Activated T-helper 2 cell treated with anti-CD3 and anti-CD28 coated beads, Interferon-gamma antibody, Interleukin-2, Interleukin-4, amounts not matched to agents 10 μg/mL and 5 μg/mL and 100 μg/mL, durations not matched to agents 14 hours and 24 hours and 36 hours (primary cell): ENCODE measurements around the gene KRT2. TPM values are rescaled to one million over a fixed set of nuclear protein-coding genes. Genes with fewer than 3 reads are reported as not detected.

Experiments
- DNase-seq: peaks from one replicate; pipeline ENCODE4 v3.0.0; 2021; ENCODE audit warnings: low spot score
- H3K27ac Mint-ChIP-seq: one replicate; pipeline ENCODE4 v1.8.0; 2021; ENCODE audit warnings: mixed read lengths
- H3K27me3 Mint-ChIP-seq: one replicate; pipeline ENCODE4 v1.8.0; 2021; ENCODE audit warnings: low read depth, mixed read lengths
- H3K36me3 Mint-ChIP-seq: one replicate; pipeline ENCODE4 v1.8.0; 2021; ENCODE audit warnings: low read depth, mixed read lengths
- H3K4me1 Mint-ChIP-seq: one replicate; pipeline ENCODE4 v1.8.0; 2021; ENCODE audit warnings: low read depth, mixed read lengths
- H3K4me3 Mint-ChIP-seq: one replicate; pipeline ENCODE4 v1.8.0; 2021; ENCODE audit warnings: low read depth, mild to moderate bottlenecking, moderate library complexity, mixed read lengths
- H3K9me3 Mint-ChIP-seq: one replicate; pipeline ENCODE4 v1.8.0; 2021; ENCODE audit warnings: mixed read lengths
- intact Hi-C: fragments of 100-400 bp; cut with micrococcal nuclease; formaldehyde crosslinking; loops from one replicate; pipeline ENCODE4 v1.15.1; 2023
- total RNA-seq: library from RNA; stranded (reverse); gene quantifications from 2 replicates; pipeline ENCODE4 v1.2.3, GENCODE V29; 2022

KRT2 gene
- total RNA-seq, 1 donor from 2014 or later: not detected

DNA sequence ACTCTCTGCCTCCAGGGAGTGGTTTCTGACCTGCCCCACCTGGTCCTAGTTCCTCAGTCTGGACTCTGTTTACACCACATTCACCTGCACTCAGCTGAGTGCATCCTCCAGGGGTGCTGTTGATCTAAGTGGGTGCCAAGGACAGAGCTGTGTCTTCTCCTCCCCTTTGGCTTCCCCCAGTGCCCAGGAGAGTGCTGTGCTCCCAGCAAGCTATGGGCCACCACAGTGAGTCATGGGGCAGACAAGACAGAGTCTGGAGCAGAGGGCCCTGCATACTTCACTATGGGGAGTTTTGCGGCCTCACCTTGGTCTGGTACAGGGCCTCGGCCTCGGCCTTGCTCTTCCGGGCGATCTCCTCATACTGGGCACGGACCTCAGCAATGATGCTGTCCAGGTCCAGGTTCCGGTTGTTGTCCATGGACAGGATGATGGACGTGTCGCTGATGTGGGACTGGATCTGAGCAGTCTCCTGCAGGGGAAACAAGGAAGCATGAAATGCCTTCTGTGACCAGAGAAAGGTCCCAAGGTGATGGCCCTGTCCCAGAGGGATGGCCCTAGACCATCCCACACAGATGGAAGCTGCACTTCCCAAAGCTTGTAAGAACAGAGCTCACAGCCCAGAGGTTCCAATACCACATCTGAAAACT is 38.5 kb downstream of the KRT2 start:
- H3K27ac Mint-ChIP-seq: no peak overlapping the region
- intact Hi-C loops: no loop called here

DNA sequence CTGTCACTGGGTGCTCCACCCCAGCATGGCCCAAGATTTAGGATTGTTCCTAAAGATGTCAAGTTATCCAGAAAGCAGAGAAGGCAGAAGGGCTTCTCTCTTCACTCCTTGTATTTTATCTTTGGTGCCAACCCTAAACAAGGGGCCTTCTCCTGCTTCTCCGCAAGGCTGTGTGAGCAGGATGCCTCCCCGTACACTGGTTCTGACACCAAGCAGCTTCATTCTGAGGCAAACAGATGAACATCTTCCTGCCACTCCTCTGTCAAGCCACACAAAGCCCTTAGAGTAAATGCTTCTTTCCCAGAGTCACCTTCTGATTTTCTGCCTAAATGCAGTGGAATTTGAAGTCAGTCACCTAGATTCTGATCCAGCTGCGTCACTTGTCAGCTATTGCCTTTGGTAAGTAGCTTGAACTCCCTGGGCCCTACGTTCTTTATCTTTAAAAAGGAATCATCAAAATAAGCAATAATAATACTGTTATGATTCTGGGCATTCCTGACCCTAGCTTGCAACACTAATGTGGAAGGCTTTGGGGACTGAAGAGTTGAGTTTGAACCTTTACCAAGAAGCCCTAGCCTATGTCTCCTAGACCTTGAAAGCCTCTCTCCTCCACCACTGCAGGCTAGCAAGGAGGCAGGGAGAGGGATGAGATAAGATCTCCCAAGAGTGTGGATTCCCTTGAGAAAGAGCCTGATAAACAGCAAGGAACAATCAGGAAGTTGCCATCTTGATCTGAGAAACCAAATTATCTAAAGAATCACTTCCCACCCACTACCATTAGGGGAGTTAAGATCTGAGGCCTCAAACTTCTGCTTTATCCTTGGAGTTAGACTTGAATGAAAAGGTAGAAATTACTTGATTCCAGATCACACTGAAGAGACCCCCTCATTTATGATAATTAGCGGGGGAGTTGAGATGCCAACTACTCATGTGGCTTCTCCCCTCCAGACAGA is 39.3 kb downstream of the KRT2 start:
- Mint-ChIP-seq H3K4me1 (peaks cover 43% of the 10 kb centered on the region), H3K4me3 (no peak overlapping the region), H3K27me3 (peaks cover 10% of the 10 kb centered on the region), H3K9me3 (no peaks in the 10 kb centered on the region), H3K36me3 (no peaks in the 10 kb centered on the region), H3K27ac (no peak overlapping the region)
- intact Hi-C loops: no loop called here
- DNase-seq: no peak

More for the DNA sequence above, 38.5 kb downstream of the KRT2 start:
- peaks cover 40% of the 10 kb centered on the region for H3K4me1 Mint-ChIP-seq
- peaks cover 8% of the 10 kb centered on the region for H3K27me3 Mint-ChIP-seq
- peak; percentile 2 for DNase-seq
- H3K4me3 Mint-ChIP-seq: no peak overlapping the region
- no peaks in the 10 kb centered on the region for H3K9me3 Mint-ChIP-seq
- H3K36me3 Mint-ChIP-seq: no peaks in the 10 kb centered on the region

DNA sequence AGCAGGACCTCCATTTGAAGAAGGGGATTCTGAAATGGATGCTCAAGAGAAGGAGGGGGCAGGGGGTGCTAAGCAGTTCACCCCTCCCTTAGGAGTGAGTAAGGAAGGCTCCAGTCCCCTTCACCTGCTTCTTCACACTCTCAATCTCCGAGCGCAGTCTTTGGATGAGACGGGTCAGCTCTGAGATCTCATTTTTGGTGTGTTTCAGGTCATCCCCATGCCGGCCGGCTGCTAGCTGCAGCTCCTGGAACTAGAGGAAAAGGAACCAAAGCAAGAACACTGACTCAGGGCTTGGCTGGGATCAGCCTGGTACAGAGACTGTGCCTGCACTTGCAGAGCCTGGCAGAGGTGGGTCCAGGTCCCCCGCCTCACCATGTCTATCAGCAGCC is 40.9 kb downstream of the KRT2 start:
- DNase-seq: no peak
- Mint-ChIP-seq H3K27me3 (peaks cover 6% of the 10 kb centered on the region), H3K4me3 (no peak overlapping the region), H3K9me3 (no peaks in the 10 kb centered on the region), H3K27ac (no peak overlapping the region), H3K4me1 (peaks cover 44% of the 10 kb centered on the region), H3K36me3 (no peaks in the 10 kb centered on the region)
- intact Hi-C loops: no loop called here

DNA sequence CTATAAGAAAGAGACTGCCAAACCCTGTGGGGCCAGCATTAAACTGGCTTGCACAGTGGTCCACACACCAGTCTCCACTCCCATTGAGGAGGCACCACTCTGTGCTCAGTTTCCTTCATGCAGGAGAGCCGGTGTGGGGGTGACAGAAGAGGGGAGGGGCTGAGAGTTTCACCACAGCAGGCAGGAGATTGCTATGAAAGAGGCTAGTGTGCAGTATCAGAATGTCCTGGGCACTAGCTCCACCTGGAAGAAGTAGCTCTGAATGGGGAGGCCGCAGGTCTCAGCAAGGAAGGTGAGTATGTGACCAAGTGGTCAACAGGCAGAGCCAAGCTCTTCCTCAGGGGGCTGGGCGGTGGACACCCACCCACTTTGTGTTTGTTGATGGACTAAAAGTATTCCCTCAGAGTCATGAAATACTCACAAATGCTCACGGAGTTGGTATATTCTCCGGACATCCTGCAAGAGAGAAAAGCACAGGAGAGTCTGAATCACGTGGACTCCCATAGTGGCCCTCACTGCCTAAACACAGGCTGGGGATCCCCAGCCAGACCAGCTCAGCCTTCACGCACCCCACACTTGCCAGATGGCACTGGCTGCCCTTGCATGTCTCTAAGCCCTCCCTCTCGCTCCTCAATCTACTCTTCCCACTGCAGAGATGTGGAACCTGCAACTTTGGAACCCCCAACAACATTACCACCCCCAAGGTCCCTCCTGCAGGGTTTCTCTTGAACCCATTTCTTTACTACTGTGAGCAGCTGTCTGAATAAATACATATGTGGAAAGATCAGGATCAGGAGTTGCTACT is 43.0 kb downstream of the KRT2 start:
- H3K4me3 Mint-ChIP-seq: no peak overlapping the region
- DNase-seq: no peak

DNA sequence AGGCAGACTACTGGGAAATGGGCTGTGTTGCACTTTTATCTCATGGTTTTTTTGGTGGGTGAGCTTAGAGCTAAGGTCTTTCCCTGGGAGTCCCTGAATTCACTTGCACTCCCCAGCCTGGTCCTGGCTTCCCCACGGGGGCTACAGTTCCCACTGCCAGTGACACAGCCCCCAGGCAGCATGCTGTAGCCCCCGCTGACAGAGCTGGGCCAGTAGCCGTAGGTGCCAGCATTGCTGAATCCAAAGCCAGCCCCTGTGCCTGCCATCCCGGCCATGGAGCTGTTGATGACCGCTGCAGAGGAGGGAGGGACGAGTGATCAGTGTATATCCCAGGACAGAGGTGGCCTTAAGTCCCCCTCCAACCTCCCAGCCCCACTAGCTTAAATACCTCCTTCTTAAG is 43.9 kb downstream of the KRT2 start:
- Mint-ChIP-seq H3K27me3 (peaks cover 13% of the 10 kb centered on the region), H3K9me3 (no peaks in the 10 kb centered on the region), H3K4me3 (no peak overlapping the region), H3K27ac (no peak overlapping the region), H3K4me1 (peaks cover 39% of the 10 kb centered on the region), H3K36me3 (no peaks in the 10 kb centered on the region)
- intact Hi-C loops: no loop called here
- no peak for DNase-seq

More for the DNA sequence above, 43.0 kb downstream of the KRT2 start:
- Mint-ChIP-seq H3K9me3 (no peaks in the 10 kb centered on the region), H3K27ac (no peak overlapping the region), H3K27me3 (peaks cover 11% of the 10 kb centered on the region), H3K4me1 (peaks cover 44% of the 10 kb centered on the region), H3K36me3 (no peaks in the 10 kb centered on the region)
- intact Hi-C loops: no loop called here

DNA sequence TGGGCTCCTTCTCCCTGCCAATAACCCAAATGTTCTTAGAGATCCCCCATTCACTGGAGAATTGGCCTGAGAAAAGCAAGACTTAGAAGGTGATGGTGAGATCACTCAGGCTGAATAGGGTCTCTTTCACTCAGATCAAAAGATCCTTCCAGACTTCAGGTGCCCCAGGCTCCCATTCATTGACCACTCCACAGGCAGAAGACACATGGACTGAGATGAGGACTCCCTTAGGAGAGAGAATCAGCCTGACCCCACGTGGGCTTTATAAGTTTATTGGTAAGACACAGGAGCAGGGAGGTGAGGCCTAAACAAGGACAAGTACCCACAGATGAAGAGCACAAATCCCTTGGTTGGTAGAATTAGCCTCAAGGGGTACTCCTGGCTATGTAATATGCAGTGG is 44.7 kb downstream of the KRT2 start:
- intact Hi-C loops: no loop called here
- H3K4me1 Mint-ChIP-seq: peaks cover 34% of the 10 kb centered on the region
- DNase-seq: no peak
- peaks cover 13% of the 10 kb centered on the region for H3K27me3 Mint-ChIP-seq
- no peaks in the 10 kb centered on the region for H3K36me3 Mint-ChIP-seq
- H3K4me3 Mint-ChIP-seq: no peak overlapping the region
- no peak overlapping the region for H3K27ac Mint-ChIP-seq
- no peaks in the 10 kb centered on the region for H3K9me3 Mint-ChIP-seq

DNA sequence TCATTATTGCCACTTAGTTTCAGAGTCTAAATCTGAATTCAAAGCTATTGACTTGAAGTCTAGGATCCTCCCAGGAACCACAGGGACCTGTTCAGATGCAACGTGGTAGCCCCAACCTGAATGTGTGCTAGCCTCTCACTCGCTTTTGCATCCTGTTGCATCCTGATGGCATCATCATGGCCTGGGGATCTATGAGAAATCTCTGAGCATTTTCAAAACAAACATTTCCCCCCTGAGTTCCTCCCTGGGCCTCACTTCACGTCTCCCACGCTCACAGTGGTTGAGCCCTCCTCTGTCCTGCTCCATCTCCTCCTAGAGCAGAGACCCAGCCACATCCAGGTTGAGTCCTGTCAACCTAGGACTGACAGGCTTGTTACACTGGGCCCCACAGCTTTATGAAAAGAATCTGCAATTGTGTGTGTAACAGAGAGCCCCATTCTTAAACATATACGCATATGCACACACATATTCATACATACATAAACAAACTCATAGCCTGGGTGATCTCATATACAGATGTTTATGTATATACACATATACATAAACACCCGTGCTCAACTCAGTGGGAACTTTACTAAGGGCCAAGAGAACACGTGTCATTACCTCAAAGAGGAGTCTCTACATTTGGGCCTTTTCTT is 45.3 kb downstream of the KRT2 start:
- Mint-ChIP-seq H3K36me3 (no peaks in the 10 kb centered on the region), H3K27me3 (peaks cover 13% of the 10 kb centered on the region), H3K4me3 (no peak overlapping the region), H3K27ac (no peak overlapping the region), H3K4me1 (peaks cover 32% of the 10 kb centered on the region), H3K9me3 (no peaks in the 10 kb centered on the region)
- DNase-seq: no peak
- intact Hi-C loops: no loop called here

DNA sequence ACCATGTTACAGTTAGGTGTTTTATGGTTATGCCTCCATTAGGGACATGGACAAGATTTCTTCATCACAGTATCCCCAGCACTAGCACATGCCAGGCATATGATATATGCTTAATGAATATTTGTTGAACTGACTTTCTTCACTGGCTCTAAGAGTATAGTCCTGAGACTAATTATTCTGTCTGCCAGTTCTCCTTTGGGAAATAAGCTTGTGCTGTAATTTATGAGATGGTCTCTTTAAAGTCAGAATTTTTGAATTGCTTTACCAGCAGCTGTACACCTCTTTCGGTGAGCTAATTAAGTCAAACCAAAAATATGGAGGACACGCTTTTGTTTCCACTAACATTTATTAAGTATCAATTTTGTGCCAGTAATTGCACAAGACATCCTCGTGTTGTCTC is 45.9 kb downstream of the KRT2 start:
- peaks cover 13% of the 10 kb centered on the region for H3K27me3 Mint-ChIP-seq
- no peak overlapping the region for H3K27ac Mint-ChIP-seq
- peaks cover 30% of the 10 kb centered on the region for H3K4me1 Mint-ChIP-seq
- no peak for DNase-seq
- intact Hi-C loops: no loop called here
- H3K4me3 Mint-ChIP-seq: no peak overlapping the region
- no peaks in the 10 kb centered on the region for H3K9me3 Mint-ChIP-seq
- no peaks in the 10 kb centered on the region for H3K36me3 Mint-ChIP-seq

DNA sequence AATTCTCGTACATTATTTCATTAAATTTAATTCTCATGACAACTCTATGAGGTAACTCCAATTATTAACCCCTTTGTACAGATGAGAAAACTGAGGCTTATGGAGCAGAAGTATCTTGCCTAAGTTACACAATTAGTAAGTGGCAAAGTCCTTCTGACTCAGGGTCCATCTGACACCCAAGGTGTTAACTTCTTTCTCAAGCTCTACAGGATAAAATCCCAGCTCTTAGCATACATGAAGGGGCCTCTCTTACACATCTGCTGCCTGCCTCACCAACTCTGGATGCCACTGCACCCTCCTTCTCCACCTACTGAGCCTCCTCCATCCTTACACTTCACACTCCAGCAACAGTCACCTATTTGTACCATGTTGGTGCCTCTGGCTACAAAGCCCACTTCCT is 46.5 kb downstream of the KRT2 start:
- intact Hi-C loops: no loop called here
- DNase-seq: no peak
- H3K27me3 Mint-ChIP-seq: peaks cover 13% of the 10 kb centered on the region
- peaks cover 26% of the 10 kb centered on the region for H3K4me1 Mint-ChIP-seq
- H3K4me3 Mint-ChIP-seq: no peak overlapping the region
- H3K27ac Mint-ChIP-seq: no peak overlapping the region
- no peaks in the 10 kb centered on the region for H3K9me3 Mint-ChIP-seq
- H3K36me3 Mint-ChIP-seq: no peaks in the 10 kb centered on the region

DNA sequence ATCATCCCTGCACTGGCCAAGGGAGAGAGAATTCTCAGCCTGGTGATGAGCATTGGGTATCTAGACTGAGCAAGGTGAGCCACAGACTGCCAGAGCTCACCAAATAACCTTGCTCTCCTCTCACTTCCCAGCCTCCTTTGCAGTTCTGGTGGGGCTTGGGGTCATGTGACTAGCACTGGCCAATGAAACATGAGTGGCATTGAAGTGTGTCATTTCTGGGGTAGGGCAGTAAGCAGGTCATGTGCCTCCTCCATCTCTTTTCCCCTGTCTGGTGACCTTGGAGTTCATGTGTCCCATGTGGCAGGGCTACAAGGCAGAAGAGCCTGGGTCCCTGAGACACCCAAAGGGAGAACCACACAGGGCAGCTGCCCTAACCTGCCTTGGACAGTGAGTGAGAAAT is 47.2 kb downstream of the KRT2 start:
- no peak for DNase-seq
- H3K9me3 Mint-ChIP-seq: no peaks in the 10 kb centered on the region
- no peak overlapping the region for H3K4me3 Mint-ChIP-seq
- intact Hi-C loops: no loop called here
- H3K27ac Mint-ChIP-seq: no peak overlapping the region
- no peaks in the 10 kb centered on the region for H3K36me3 Mint-ChIP-seq
- peaks cover 21% of the 10 kb centered on the region for H3K4me1 Mint-ChIP-seq
- peaks cover 17% of the 10 kb centered on the region for H3K27me3 Mint-ChIP-seq

DNA sequence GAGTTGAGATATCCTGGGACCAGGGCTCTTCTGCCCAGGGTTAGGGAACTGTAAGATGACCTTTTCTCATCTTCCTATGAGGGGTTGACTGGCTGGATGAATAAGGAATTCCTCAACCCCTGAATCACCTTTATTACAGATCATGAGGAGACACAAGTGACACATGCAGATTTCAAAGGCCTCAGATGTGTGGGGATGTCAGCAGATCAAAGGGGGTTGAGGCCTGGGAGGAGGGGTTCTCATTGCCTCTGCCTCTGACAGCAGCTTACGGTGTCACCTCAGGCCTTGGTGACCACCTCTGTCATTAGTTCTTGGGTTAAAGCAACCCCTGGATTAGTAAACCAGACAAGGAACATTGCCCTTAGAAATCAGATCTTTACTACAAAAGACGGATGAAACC is 48.7 kb downstream of the KRT2 start:
- DNase-seq: no peak
- no peaks in the 10 kb centered on the region for H3K36me3 Mint-ChIP-seq
- H3K4me1 Mint-ChIP-seq: peaks cover 16% of the 10 kb centered on the region
- H3K27ac Mint-ChIP-seq: no peak overlapping the region
- peaks cover 29% of the 10 kb centered on the region for H3K27me3 Mint-ChIP-seq
- no peaks in the 10 kb centered on the region for H3K9me3 Mint-ChIP-seq
- H3K4me3 Mint-ChIP-seq: no peak overlapping the region
- intact Hi-C loops: no loop called here

DNA sequence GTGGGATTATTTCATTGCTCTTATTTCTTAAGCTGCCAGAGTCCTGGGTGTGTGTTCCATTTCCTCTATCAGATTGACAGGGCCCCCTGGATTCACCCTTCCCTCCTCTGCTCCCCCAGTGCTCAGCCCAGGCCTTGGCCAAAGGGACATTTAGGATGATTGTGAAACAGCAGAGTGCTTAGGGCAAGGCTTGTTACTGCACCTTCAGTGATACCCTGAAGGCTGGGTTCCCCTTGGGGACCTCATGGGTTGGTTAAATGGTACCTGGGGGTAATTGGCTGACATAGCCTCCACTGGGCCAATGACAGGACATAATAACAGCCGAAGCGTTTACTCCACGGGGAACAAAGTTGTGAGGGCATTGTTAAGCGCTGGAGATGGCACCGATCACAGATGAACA is 49.5 kb downstream of the KRT2 start:
- H3K27ac Mint-ChIP-seq: no peak overlapping the region

More for the DNA sequence above, 49.5 kb downstream of the KRT2 start:
- Mint-ChIP-seq H3K27me3 (peaks cover 27% of the 10 kb centered on the region), H3K4me3 (no peak overlapping the region), H3K36me3 (no peaks in the 10 kb centered on the region), H3K4me1 (peaks cover 13% of the 10 kb centered on the region), H3K9me3 (no peaks in the 10 kb centered on the region)
- intact Hi-C loops: no loop called here
- no peak for DNase-seq
